Duodenal mucosa (tissue), 2 donors: ENCODE data around the gene ALCAM.
A peak's percentile ranks its signal among the peaks of the same experiment; 100 is the strongest.

ENCODE experiments used
- H3K27ac ChIP-seq: one replicate; pipeline ENCODE4 v1.7.0; 2013; ENCODE audit warnings: low read depth, low read length
- H3K27me3 ChIP-seq, 2 donors: one replicate each; pipeline ENCODE4 v1.7.0; 2013; ENCODE audit warnings: low read length in 2 of 2, control low read depth in 1 of 2; ENCODE audit not compliant: insufficient read depth in 2 of 2, control insufficient read depth in 1 of 2
- H3K36me3 ChIP-seq, 2 donors: one replicate each; pipeline ENCODE4 v1.7.0; 2013; ENCODE audit warnings: low read length in 2 of 2, control low read depth in 1 of 2; ENCODE audit not compliant: insufficient read depth in 2 of 2, control insufficient read depth in 1 of 2
- H3K4me1 ChIP-seq, 2 donors: one replicate each; pipeline ENCODE4 v1.7.0; 2013; ENCODE audit warnings: low read length in 2 of 2, control low read depth in 1 of 2; ENCODE audit not compliant: insufficient read depth in 2 of 2, control insufficient read depth in 1 of 2
- H3K4me3 ChIP-seq, 2 donors: one replicate each; pipeline ENCODE4 v1.7.0; 2013; ENCODE audit warnings: low read length in 2 of 2, low read depth in 1 of 2
- H3K9ac ChIP-seq, 2 donors: one replicate each; pipeline ENCODE4 v1.7.0; 2013; ENCODE audit warnings: low read length in 2 of 2, low read depth in 1 of 2
- H3K9me3 ChIP-seq, 2 donors: one replicate each; pipeline ENCODE4 v1.7.0; 2013; ENCODE audit warnings: low read length in 2 of 2, control low read depth in 1 of 2; ENCODE audit not compliant: control insufficient read depth in 1 of 2

Gene ALCAM

GRCh38 chr3:105356396-105356795 lies 10.3 kb upstream of the ALCAM start:
- Histone ChIP-seq H3K27me3 (peaks cover 12 to 35% of the 10 kb centered on the region in 2 donors), H3K4me3 (no peak overlapping the region), H3K36me3 (no peaks in the 10 kb centered on the region), H3K27ac (no peak overlapping the region), H3K9me3 (no peaks in the 10 kb centered on the region), H3K9ac (no peak overlapping the region), H3K4me1 (no peaks in the 10 kb centered on the region)

GRCh38 chr3:105356988-105357387 lies 9.7 kb upstream of the ALCAM start:
- Histone ChIP-seq H3K4me1 (no peaks in the 10 kb centered on the region), H3K36me3 (no peaks in the 10 kb centered on the region), H3K9ac (no peak overlapping the region), H3K9me3 (no peaks in the 10 kb centered on the region), H3K4me3 (no peak overlapping the region), H3K27ac (no peak overlapping the region), H3K27me3 (peaks cover 12 to 31% of the 10 kb centered on the region in 2 donors)

GRCh38 chr3:105359098-105359762 lies 7.5 kb upstream of the ALCAM start:
- Histone ChIP-seq H3K4me1 (no peaks in the 10 kb centered on the region), H3K9me3 (no peaks in the 10 kb centered on the region), H3K36me3 (no peaks in the 10 kb centered on the region), H3K27ac (no peak overlapping the region), H3K9ac (no peak overlapping the region), H3K4me3 (no peak overlapping the region), H3K27me3 (peaks cover 4 to 14% of the 10 kb centered on the region in 2 donors)

GRCh38 chr3:105360003-105360402 lies 6.7 kb upstream of the ALCAM start:
- H3K27me3 ChIP-seq: peaks cover 0 to 6% of the 10 kb centered on the region in 2 donors
- no peaks in the 10 kb centered on the region for H3K9me3 ChIP-seq
- no peaks in the 10 kb centered on the region for H3K4me1 ChIP-seq
- no peaks in the 10 kb centered on the region for H3K36me3 ChIP-seq
- no peak overlapping the region for H3K9ac ChIP-seq
- no peak overlapping the region for H3K4me3 ChIP-seq
- no peak overlapping the region for H3K27ac ChIP-seq

- Histone ChIP-seq H3K9me3 (no peaks in the 10 kb centered on the region), H3K27ac (no peak overlapping the region), H3K27me3 (no peaks in the 10 kb centered on the region), H3K36me3 (no peaks in the 10 kb centered on the region), H3K9ac (no peak overlapping the region), H3K4me3 (no peak overlapping the region), H3K4me1 (peaks cover 9 to 13% of the 10 kb centered on the region in 2 donors)
Measured at GRCh38 chr3:105362021-105362665, 4.6 kb upstream of the ALCAM start.

GRCh38 chr3:105364128-105364527 lies 2.6 kb upstream of the ALCAM start:
- peaks cover 12 to 13% of the 10 kb centered on the region in 2 donors for H3K4me1 ChIP-seq
- no peaks in the 10 kb centered on the region for H3K27me3 ChIP-seq
- H3K4me3 ChIP-seq: no peak overlapping the region
- H3K36me3 ChIP-seq: no peaks in the 10 kb centered on the region
- H3K27ac ChIP-seq: no peak overlapping the region
- H3K9ac ChIP-seq: no peak overlapping the region
- no peaks in the 10 kb centered on the region for H3K9me3 ChIP-seq

GRCh38 chr3:105365081-105365390 lies 1.7 kb upstream of the ALCAM start:
- no peaks in the 10 kb centered on the region for H3K27me3 ChIP-seq
- H3K36me3 ChIP-seq: no peaks in the 10 kb centered on the region
- H3K4me1 ChIP-seq: peaks cover 13 to 16% of the 10 kb centered on the region in 2 donors
- H3K27ac ChIP-seq: no peak overlapping the region
- peak overlapping the region in 1 of 2 donors; percentile 87 for H3K4me3 ChIP-seq
- H3K9ac ChIP-seq: no peak overlapping the region
- no peaks in the 10 kb centered on the region for H3K9me3 ChIP-seq

- Histone ChIP-seq H3K27me3 (no peaks in the 10 kb centered on the region), H3K36me3 (no peaks in the 10 kb centered on the region), H3K4me1 (peaks cover 15 to 16% of the 10 kb centered on the region in 2 donors), H3K9ac (peak overlapping the region; percentile 56 to 88), H3K4me3 (peak overlapping the region; percentile 86 to 87), H3K9me3 (no peaks in the 10 kb centered on the region), H3K27ac (no peak overlapping the region)
Measured at GRCh38 chr3:105365391-105366325, 1.1 kb upstream of the ALCAM start.

GRCh38 chr3:105367063-105367405 lies 325 bp downstream of the ALCAM start:
- H3K4me1 ChIP-seq: peaks cover 16% of the 10 kb centered on the region in 2 donors
- peak overlapping the region; percentile 90 for H3K27ac ChIP-seq
- peak overlapping the region; percentile 88 to 92 for H3K9ac ChIP-seq
- H3K4me3 ChIP-seq: peak overlapping the region; percentile 86 to 87
- H3K9me3 ChIP-seq: no peaks in the 10 kb centered on the region
- H3K36me3 ChIP-seq: no peaks in the 10 kb centered on the region
- H3K27me3 ChIP-seq: no peaks in the 10 kb centered on the region
